ENCODE data around the gene DCDC2B.

The DCDC2B gene

DNA sequence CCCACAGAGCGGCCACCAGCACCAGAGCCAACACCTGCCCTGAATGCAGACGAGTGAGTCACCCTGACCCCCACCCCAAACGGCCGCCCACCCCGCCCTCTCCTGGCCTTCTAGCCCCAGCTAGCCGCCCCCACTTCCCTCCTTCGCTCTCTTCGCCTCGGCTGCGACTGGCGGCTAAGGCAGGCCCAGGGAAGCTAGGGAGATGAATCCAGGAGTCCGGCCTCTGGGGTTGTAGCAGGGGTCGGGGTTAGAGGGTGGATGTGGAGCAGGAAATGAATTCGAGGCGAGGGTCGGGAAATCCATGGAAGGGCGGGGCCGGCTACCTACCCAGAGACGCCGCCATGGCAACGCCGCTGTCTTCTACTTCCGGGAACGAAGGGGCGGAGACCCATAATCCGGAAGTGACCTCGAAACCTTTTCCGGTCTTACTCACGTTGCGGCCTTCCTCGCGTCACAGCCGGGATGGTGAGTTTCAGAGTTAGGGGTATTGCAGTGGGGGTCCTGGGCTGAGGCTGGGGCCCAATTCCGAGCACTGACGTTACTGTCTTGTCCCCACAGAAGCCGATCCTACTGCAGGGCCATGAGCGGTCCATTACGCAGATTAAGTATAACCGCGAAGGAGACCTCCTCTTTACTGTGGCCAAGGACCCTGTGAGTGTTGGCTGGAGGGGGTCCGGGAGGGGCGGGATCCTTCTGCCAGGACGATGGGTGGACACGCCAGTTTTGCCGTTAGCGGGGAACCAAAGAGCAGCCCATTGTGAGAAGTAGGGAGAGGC is 13.3 kb downstream of the DCDC2B start, which contains the start of the genes EIF3I and TMEM234:
EIF3I (plus strand) TSS at position 428 of the 776 bp plus-strand sequence; CDS start at position 463, 35 bp downstream.
TMEM234 (minus strand) TSS at position 374 of the 776 bp plus-strand sequence; CDS start at position 343, 31 bp downstream.
- Histone ChIP-seq H3K14ac (ENCODE audit: low read length) (no peak within 1 kb of the TSS), H3K18ac (ENCODE audit: low read length) (peak within 1 kb of the TSS; percentile 84), H3K4me3 (ENCODE audit: low read length in 2 of 2) (peak within 1 kb of the TSS; percentile 84 to 97), H3K4me2 (ENCODE audit: insufficient read depth, low read length, poor library complexity, severe bottlenecking) (peak within 1 kb of the TSS; percentile 66), H3K27ac (replicated peaks; ENCODE audit: low read length) (peak within 1 kb of the TSS; percentile 78), H2BK5ac (ENCODE audit: low read length) (no peak within 1 kb of the TSS), H3K9me3 (replicated peaks in 1 of 2; ENCODE audit: control insufficient read depth in 2 of 2, insufficient read depth in 1 of 2, low read depth in 1 of 2, low read length in 2 of 2) (no peaks in the 10 kb centered on the region), H2AK5ac (ENCODE audit: low read depth, low read length) (no peak within 1 kb of the TSS), H2AFZ (ENCODE audit: low read length) (peak within 1 kb of the TSS; percentile 98), H4K8ac (ENCODE audit: low read depth, low read length) (no peak within 1 kb of the TSS), H3K4ac (ENCODE audit: low read length) (no peak within 1 kb of the TSS), H3K79me1 (ENCODE audit: low read depth, low read length) (peaks cover 2% of the 10 kb centered on the region), H3K4me1 (ENCODE audit: control insufficient read depth in 2 of 2, insufficient read depth in 1 of 2, low read depth in 1 of 2, low read length in 2 of 2) (peaks cover 10 to 15% of the 10 kb centered on the region in 2 donors), H3K36me3 (replicated peaks in 1 of 2; ENCODE audit: control insufficient read depth in 2 of 2, insufficient read depth in 2 of 2, low read length in 2 of 2) (peaks cover 18 to 51% of the 10 kb centered on the region in 2 donors), H3K23ac (ENCODE audit: low read depth, low read length, poor library complexity) (peak within 1 kb of the TSS; percentile 25), H3K9ac (ENCODE audit: low read depth, low read length, poor library complexity) (peak within 1 kb of the TSS; percentile 78), H2BK15ac (ENCODE audit: low read length) (no peak within 1 kb of the TSS), H4K91ac (ENCODE audit: low read depth, low read length, poor library complexity) (no peak within 1 kb of the TSS), H2BK120ac (ENCODE audit: low read depth, low read length) (no peak within 1 kb of the TSS), H2BK12ac (ENCODE audit: low read length) (no peak within 1 kb of the TSS), H3K27me3 (ENCODE audit: control insufficient read depth in 3 of 3, insufficient read depth in 3 of 3, low read depth in 1 of 3, low read length in 3 of 3) (no peaks in the 10 kb centered on the region)
- peak; percentile 90 for DNase-seq (ENCODE audit: low spot score)
- no CpG with 5 or more reads among the region's 46 CpGs for WGBS, 2 donors (ENCODE audit: extremely low coverage in 2 of 2, insufficient read length in 2 of 2, insufficient replicate concordance in 1 of 2)

DNA sequence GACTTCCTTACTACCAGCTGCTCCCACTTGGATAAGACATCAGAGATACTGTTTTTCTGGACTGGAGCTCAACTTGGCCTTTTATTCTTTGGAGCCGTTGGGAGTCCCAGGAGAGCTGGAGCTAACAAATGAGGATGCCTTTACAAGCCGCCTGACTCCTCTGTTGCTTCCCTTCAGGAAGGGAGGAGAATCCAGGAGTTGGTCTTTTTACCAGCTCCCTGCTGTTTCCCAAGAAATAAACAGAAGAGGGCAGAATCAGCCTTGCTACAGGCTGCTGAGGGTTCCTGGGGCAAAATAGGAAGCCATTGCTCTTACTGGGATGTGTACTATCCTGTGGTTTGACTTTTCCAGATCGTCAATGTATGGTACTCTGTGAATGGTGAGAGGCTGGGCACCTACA is 14.8 kb downstream of the DCDC2B start:
- WGBS, 2 donors (ENCODE audit: extremely low coverage in 2 of 2, insufficient read length in 2 of 2, insufficient replicate concordance in 1 of 2): no CpG with 5 or more reads among the region's 3 CpGs
- H3K9ac ChIP-seq (ENCODE audit: low read depth, low read length, poor library complexity): no peak overlapping the region
- peaks cover 10 to 15% of the 10 kb centered on the region in 2 donors for H3K4me1 ChIP-seq (ENCODE audit: control insufficient read depth in 2 of 2, insufficient read depth in 1 of 2, low read depth in 1 of 2, low read length in 2 of 2)
- H2BK120ac ChIP-seq (ENCODE audit: low read depth, low read length): no peak overlapping the region
- H3K4me2 ChIP-seq (ENCODE audit: insufficient read depth, low read length, poor library complexity, severe bottlenecking): no peak overlapping the region
- no peak overlapping the region for H2BK5ac ChIP-seq (ENCODE audit: low read length)
- no peaks in the 10 kb centered on the region for H3K27me3 ChIP-seq (ENCODE audit: control insufficient read depth in 3 of 3, insufficient read depth in 3 of 3, low read depth in 1 of 3, low read length in 3 of 3)
- peaks cover 30 to 58% of the 10 kb centered on the region in 2 donors for H3K36me3 ChIP-seq (replicated peaks in 1 of 2; ENCODE audit: control insufficient read depth in 2 of 2, insufficient read depth in 2 of 2, low read length in 2 of 2)
- no peak overlapping the region for H3K4ac ChIP-seq (ENCODE audit: low read length)
- no peak overlapping the region for H2AK5ac ChIP-seq (ENCODE audit: low read depth, low read length)
- H4K8ac ChIP-seq (ENCODE audit: low read depth, low read length): no peak overlapping the region
- no peak for DNase-seq (ENCODE audit: low spot score)
- no peaks in the 10 kb centered on the region for H3K9me3 ChIP-seq (replicated peaks in 1 of 2; ENCODE audit: control insufficient read depth in 2 of 2, insufficient read depth in 1 of 2, low read depth in 1 of 2, low read length in 2 of 2)
- no peak overlapping the region for H2BK12ac ChIP-seq (ENCODE audit: low read length)
- H3K79me1 ChIP-seq (ENCODE audit: low read depth, low read length): peaks cover 2% of the 10 kb centered on the region
- peak overlapping the region in 1 of 2 donors; percentile 28 for H3K4me3 ChIP-seq (ENCODE audit: low read length in 2 of 2)
- H2AFZ ChIP-seq (ENCODE audit: low read length): no peak overlapping the region
- no peak overlapping the region for H3K14ac ChIP-seq (ENCODE audit: low read length)
- H3K23ac ChIP-seq (ENCODE audit: low read depth, low read length, poor library complexity): no peak overlapping the region
- no peak overlapping the region for H4K91ac ChIP-seq (ENCODE audit: low read depth, low read length, poor library complexity)
- H3K27ac ChIP-seq (replicated peaks; ENCODE audit: low read length): no peak overlapping the region
- H2BK15ac ChIP-seq (ENCODE audit: low read length): no peak overlapping the region
- H3K18ac ChIP-seq (ENCODE audit: low read length): no peak overlapping the region

DNA sequence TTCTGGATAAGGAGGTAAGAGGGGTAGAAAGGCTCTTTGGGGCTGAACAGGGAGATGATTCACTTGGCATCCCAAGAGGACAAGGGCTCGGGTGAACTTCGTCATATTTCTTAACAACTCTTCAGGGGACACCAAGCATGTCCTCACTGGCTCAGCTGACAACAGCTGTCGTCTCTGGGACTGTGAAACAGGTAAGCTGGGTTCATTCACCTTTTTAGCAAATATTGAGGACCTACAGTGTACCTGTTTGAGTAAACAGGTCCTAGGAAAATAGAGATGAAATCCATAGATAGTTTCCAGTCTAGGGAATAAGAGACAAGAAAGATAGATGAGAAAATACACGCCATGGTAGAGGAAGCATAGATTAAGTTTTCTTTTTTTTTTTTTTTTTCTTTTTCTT is 15.4 kb downstream of the DCDC2B start:
- no peak overlapping the region for H2AK5ac ChIP-seq (ENCODE audit: low read depth, low read length)
- H3K4ac ChIP-seq (ENCODE audit: low read length): no peak overlapping the region
- H3K9ac ChIP-seq (ENCODE audit: low read depth, low read length, poor library complexity): no peak overlapping the region
- no peak overlapping the region for H3K18ac ChIP-seq (ENCODE audit: low read length)
- no peak overlapping the region for H2BK15ac ChIP-seq (ENCODE audit: low read length)
- no peak overlapping the region for H3K4me3 ChIP-seq (ENCODE audit: low read length in 2 of 2)
- no peak overlapping the region for H3K4me2 ChIP-seq (ENCODE audit: insufficient read depth, low read length, poor library complexity, severe bottlenecking)
- no peak overlapping the region for H2AFZ ChIP-seq (ENCODE audit: low read length)
- H3K79me1 ChIP-seq (ENCODE audit: low read depth, low read length): peaks cover 2% of the 10 kb centered on the region
- H2BK5ac ChIP-seq (ENCODE audit: low read length): no peak overlapping the region
- WGBS, 2 donors (ENCODE audit: extremely low coverage in 2 of 2, insufficient read length in 2 of 2, insufficient replicate concordance in 1 of 2): no CpG with 5 or more reads among the region's 4 CpGs
- H3K27ac ChIP-seq (replicated peaks; ENCODE audit: low read length): no peak overlapping the region
- H2BK120ac ChIP-seq (ENCODE audit: low read depth, low read length): no peak overlapping the region
- H2BK12ac ChIP-seq (ENCODE audit: low read length): no peak overlapping the region
- peaks cover 35 to 63% of the 10 kb centered on the region in 2 donors for H3K36me3 ChIP-seq (replicated peaks in 1 of 2; ENCODE audit: control insufficient read depth in 2 of 2, insufficient read depth in 2 of 2, low read length in 2 of 2)
- no peaks in the 10 kb centered on the region for H3K27me3 ChIP-seq (ENCODE audit: control insufficient read depth in 3 of 3, insufficient read depth in 3 of 3, low read depth in 1 of 3, low read length in 3 of 3)
- peaks cover 10 to 15% of the 10 kb centered on the region in 2 donors for H3K4me1 ChIP-seq (ENCODE audit: control insufficient read depth in 2 of 2, insufficient read depth in 1 of 2, low read depth in 1 of 2, low read length in 2 of 2)
- no peak overlapping the region for H4K8ac ChIP-seq (ENCODE audit: low read depth, low read length)
- H3K23ac ChIP-seq (ENCODE audit: low read depth, low read length, poor library complexity): no peak overlapping the region
- no peaks in the 10 kb centered on the region for H3K9me3 ChIP-seq (replicated peaks in 1 of 2; ENCODE audit: control insufficient read depth in 2 of 2, insufficient read depth in 1 of 2, low read depth in 1 of 2, low read length in 2 of 2)
- no peak for DNase-seq (ENCODE audit: low spot score)
- H3K14ac ChIP-seq (ENCODE audit: low read length): no peak overlapping the region
- no peak overlapping the region for H4K91ac ChIP-seq (ENCODE audit: low read depth, low read length, poor library complexity)

DNA sequence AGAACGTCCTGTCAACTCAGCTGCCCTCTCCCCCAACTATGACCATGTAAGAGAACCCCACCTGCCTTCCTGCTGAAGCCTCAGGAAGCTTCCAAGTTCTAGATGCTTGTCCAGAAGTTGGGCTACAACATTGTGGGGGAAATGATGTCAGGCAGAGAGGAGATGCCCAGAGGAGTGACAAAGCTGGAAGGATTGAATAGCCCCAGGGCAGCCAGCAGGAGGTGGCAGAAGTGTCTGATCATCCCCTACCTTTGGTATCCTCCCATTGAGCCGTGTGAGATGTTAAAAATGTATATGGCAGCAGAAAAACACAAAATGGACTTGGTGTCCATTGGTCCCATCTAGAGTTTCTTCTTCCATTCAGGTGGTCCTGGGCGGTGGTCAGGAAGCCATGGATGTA is 19.9 kb downstream of the DCDC2B start:
- Histone ChIP-seq H3K18ac (ENCODE audit: low read length) (no peak overlapping the region), H4K8ac (ENCODE audit: low read depth, low read length) (no peak overlapping the region), H3K4ac (ENCODE audit: low read length) (no peak overlapping the region), H3K4me1 (ENCODE audit: control insufficient read depth in 2 of 2, insufficient read depth in 1 of 2, low read depth in 1 of 2, low read length in 2 of 2) (peaks cover 0 to 2% of the 10 kb centered on the region in 2 donors), H3K4me3 (ENCODE audit: low read length in 2 of 2) (no peak overlapping the region), H3K4me2 (ENCODE audit: insufficient read depth, low read length, poor library complexity, severe bottlenecking) (no peak overlapping the region), H3K14ac (ENCODE audit: low read length) (no peak overlapping the region), H3K36me3 (replicated peaks in 1 of 2; ENCODE audit: control insufficient read depth in 2 of 2, insufficient read depth in 2 of 2, low read length in 2 of 2) (peaks cover 38 to 82% of the 10 kb centered on the region in 2 donors), H4K91ac (ENCODE audit: low read depth, low read length, poor library complexity) (no peak overlapping the region), H2BK120ac (ENCODE audit: low read depth, low read length) (no peak overlapping the region), H3K9ac (ENCODE audit: low read depth, low read length, poor library complexity) (no peak overlapping the region), H2AFZ (ENCODE audit: low read length) (no peak overlapping the region), H2AK5ac (ENCODE audit: low read depth, low read length) (no peak overlapping the region), H3K23ac (ENCODE audit: low read depth, low read length, poor library complexity) (no peak overlapping the region), H3K79me1 (ENCODE audit: low read depth, low read length) (no peaks in the 10 kb centered on the region), H2BK15ac (ENCODE audit: low read length) (no peak overlapping the region), H3K27ac (replicated peaks; ENCODE audit: low read length) (no peak overlapping the region), H3K9me3 (replicated peaks in 1 of 2; ENCODE audit: control insufficient read depth in 2 of 2, insufficient read depth in 1 of 2, low read depth in 1 of 2, low read length in 2 of 2) (no peaks in the 10 kb centered on the region), H2BK12ac (ENCODE audit: low read length) (no peak overlapping the region), H2BK5ac (ENCODE audit: low read length) (no peak overlapping the region), H3K27me3 (ENCODE audit: control insufficient read depth in 3 of 3, insufficient read depth in 3 of 3, low read depth in 1 of 3, low read length in 3 of 3) (no peaks in the 10 kb centered on the region)
- no CpG with 5 or more reads among the region's 3 CpGs for WGBS, 2 donors (ENCODE audit: extremely low coverage in 2 of 2, insufficient read length in 2 of 2, insufficient replicate concordance in 1 of 2)
- DNase-seq (ENCODE audit: low spot score): no peak

Data from neuronal stem cell (in vitro differentiated cells).